LHCN-M2 (cell line): ENCODE measurements around the gene SLC25A41. TPM values are rescaled to one million over a fixed set of nuclear protein-coding genes. Genes with fewer than 3 reads are reported as not detected.
A peak's percentile ranks its signal among the peaks of the same experiment; 100 is the strongest.

Experiments used
- DNase-seq: peaks from one replicate; pipeline ENCODE4 v3.0.0-alpha.2; 2012; ENCODE audit warnings: low read depth
- total RNA-seq: library from RNA; depleted of rRNA; stranded (reverse); fragments of >200 nt; gene quantifications from 2 replicates; pipeline ENCODE4 v1.2.3, GENCODE V29; 2014

Gene SLC25A41
- total RNA-seq, 1 experiment from 2014 or later = not detected

GRCh38 chr19:6460099-6460884, 26.7 kb upstream of the SLC25A41 start:
- peak; percentile 96 for DNase-seq

DNA sequence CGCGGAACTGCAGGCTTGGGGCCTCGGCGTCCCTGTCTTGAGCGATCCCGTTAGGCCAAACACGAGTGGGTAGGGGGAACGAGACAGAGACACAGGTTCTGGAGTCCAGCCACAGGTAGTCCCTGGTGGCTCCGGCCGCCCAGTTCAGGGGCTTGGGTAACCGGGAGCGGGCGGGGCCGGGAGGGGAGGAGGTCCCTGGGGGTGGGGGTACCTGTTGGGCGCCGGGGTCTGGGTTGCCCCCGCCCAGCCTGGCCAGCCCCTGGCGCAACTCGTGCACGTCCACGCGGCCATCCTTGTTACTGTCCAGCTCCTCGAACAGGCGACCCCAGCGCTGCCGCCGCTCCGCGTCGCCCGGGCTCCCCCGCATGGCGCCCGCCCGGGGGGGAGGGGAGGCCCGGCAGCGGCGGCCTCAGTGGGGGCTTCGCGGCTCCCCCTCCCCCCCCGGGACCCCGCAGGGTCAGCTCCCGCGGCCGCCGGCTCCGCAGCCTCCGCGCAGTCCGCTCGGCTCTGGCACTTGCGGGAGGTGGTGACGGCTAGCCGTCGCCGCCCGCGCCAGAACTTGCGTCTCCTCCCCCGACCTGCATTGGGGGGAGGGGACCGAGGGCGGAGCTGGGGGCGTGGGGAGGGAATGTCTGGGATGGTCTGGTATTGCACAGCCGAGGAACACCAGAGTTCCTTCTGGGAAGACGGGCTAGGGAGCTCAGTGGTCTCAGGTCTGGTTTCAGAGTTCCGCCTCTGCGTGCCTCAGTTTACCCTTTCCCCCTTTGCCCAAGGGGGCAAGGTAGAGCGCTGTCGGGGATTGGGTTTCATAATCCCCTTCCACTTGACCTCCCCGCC, 25.9 kb upstream of the SLC25A41 start, which contains the start of gene SLC25A23:
SLC25A23 (minus strand) TSS at position 531 of the 837 bp plus-strand sequence; CDS start at position 367, 164 bp downstream.
- peak; percentile 26 for DNase-seq

- no peak for DNase-seq
These were observed 25.2 kb upstream of the SLC25A41 start for GRCh38 chr19:6458695-6459261.

- no peak for DNase-seq
These were observed 24.6 kb upstream of the SLC25A41 start for GRCh38 chr19:6457958-6458694.

GRCh38 chr19:6455924-6456323, 22.4 kb upstream of the SLC25A41 start:
- DNase-seq = no peak

- DNase-seq = no peak
These were observed 20.5 kb upstream of the SLC25A41 start for GRCh38 chr19:6453951-6454565.

GRCh38 chr19:6452899-6453298, 19.3 kb upstream of the SLC25A41 start:
- DNase-seq = no peak

- DNase-seq = no peak
These were observed 18.7 kb upstream of the SLC25A41 start for GRCh38 chr19:6452223-6452614.

- no peak for DNase-seq
These were observed 18.1 kb upstream of the SLC25A41 start for GRCh38 chr19:6451583-6452222.

GRCh38 chr19:6450166-6450565, 16.6 kb upstream of the SLC25A41 start:
- no peak for DNase-seq

DNA sequence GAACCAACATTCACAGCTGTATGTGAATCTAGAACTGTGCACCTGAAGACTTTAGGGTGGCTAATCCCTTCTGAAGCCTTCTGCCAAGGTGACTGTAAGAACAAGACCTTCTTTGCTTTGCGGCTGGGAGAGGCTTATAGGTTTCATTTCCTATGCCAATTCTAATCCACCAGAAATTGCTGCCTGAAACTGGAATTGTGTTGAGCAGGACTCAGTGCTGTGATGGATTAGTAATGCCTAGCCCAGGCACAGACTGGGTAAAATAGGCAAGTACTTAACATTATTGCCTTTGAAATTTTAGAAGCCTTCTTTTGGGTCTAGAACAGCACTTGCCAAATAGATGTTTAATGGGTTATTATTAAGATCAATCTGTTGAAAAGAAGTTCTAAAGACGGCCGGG, 14.5 kb upstream of the SLC25A41 start:
- no peak for DNase-seq

DNA sequence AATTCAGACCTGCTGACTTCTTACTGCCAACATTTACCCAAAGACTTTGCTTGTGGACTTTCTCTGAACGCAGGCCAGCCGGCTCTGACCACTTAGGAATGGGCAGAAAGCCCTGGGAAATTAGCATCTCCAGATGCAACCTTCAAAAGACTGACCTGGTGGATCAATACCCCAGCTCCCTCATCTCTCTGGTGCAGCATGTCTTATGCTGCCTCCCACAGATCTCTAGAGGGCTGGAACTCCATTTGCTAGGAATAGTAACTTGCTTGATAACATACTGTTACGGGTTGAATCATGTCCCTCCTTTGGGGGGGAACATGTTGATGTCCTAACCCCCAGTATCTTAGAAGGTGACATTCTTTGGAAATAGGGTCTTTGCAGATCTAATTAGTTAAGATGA, 12.9 kb upstream of the SLC25A41 start:
- DNase-seq = no peak

DNA sequence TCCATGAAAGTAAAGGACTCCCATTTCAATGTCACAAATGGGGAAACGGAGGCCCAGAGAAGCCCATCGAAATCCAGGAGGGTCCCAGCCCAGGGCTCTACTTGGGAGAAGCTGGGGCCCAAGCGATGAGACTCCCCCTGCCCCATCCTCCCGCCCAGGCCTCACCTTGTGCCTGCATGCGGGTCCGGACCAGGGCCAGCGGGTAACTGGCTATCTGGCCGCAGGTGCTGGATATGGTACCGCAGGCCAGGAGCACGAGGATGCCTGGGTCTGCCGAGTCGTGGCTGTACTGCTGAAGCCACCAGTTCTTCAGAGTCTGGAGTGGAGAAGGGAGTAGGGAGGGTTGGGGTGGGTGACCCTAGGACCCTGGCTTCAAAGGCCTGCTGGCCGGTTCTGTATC, 10.4 kb upstream of the SLC25A41 start:
- DNase-seq = no peak

GRCh38 chr19:6442087-6442688, 8.6 kb upstream of the SLC25A41 start:
- DNase-seq = no peak

- DNase-seq = no peak
These were observed 7.3 kb upstream of the SLC25A41 start for GRCh38 chr19:6440905-6441304.

GRCh38 chr19:6439743-6440142, 6.2 kb upstream of the SLC25A41 start:
- no peak for DNase-seq

GRCh38 chr19:6433165-6433564, 398 bp downstream of the SLC25A41 start:
- DNase-seq = no peak

DNA sequence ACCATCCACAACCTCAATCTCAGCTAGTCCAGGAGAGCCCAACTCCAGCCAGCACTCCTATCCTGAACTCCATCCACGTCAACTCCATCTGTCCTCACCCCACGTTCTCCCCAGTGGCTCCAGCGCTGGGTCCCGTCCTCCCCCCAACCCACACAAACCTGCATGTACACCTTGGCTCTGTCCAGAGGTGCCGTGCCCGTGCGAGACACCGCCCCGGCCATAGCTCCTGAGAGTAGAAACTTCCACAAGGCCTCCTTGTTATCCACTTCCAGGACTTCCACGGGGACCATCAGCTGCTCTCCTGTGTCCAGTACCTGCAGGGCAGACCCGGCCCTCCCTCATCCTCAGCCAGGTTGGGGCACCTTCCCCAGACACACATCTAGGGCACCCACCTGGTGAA, 1.7 kb downstream of the SLC25A41 start:
- DNase-seq = no peak

- DNase-seq = no peak
These were observed 3.9 kb downstream of the SLC25A41 start for GRCh38 chr19:6429419-6430221.
